ENCODE data around the gene MECP2. TPM values are rescaled to one million over a fixed set of nuclear protein-coding genes. Genes with fewer than 3 reads are reported as not detected.
A peak's percentile ranks its signal among the peaks of the same experiment; 100 is the strongest.

Gene MECP2
- total and polyA plus RNA-seq, 3 experiments from 2014 or later = 24.3 to 120 (median 49.5) TPM

GRCh38 chrX:154013001-154013421 is 84.5 kb downstream of the MECP2 start:
- Mint-ChIP-seq H3K36me3 (peaks cover 0 to 46% (median 6%) of the 10 kb centered on the region in 3 donors), H3K4me1 (peaks cover 6 to 17% (median 11%) of the 10 kb centered on the region in 3 donors), H3K4me3 (no peak overlapping the region), H3K27me3 (peaks cover 0 to 8% of the 10 kb centered on the region in 2 donors), H3K27ac (no peak overlapping the region), H3K9me3 (no peaks in the 10 kb centered on the region)
- H3K27me3 ChIP-seq (ENCODE audit: insufficient read depth, low read length, poor library complexity, severe bottlenecking) = no peaks in the 10 kb centered on the region
- H3K4me3 ChIP-seq (ENCODE audit: low read length) = no peak overlapping the region
- H3K36me3 ChIP-seq (ENCODE audit: insufficient read depth, low read length) = no peaks in the 10 kb centered on the region
- H3K9me3 ChIP-seq (ENCODE audit: low read length) = no peaks in the 10 kb centered on the region
- H3K4me1 ChIP-seq (ENCODE audit: insufficient read depth, low read length) = no peaks in the 10 kb centered on the region
- CTCF ChIA-PET = interaction anchor here (0.5 to 3.0 kb wide), 22 partner anchors 9 to 383 kb away, joined by 3 to 15 read pairs (median 3); partner anchors contain the start of gene HCFC1
- no peak overlapping the region for H3K27ac ChIP-seq (ENCODE audit: low read depth, low read length)
- POLR2A ChIA-PET = no interaction called here
- DNase-seq = no peak

GRCh38 chrX:154012336-154012991 is 85.1 kb downstream of the MECP2 start:
- Mint-ChIP-seq H3K27me3 (peaks cover 0 to 11% of the 10 kb centered on the region in 2 donors), H3K4me1 (peaks cover 6 to 17% (median 11%) of the 10 kb centered on the region in 3 donors), H3K4me3 (no peak overlapping the region), H3K27ac (no peak overlapping the region), H3K36me3 (peaks cover 0 to 48% (median 6%) of the 10 kb centered on the region in 3 donors), H3K9me3 (no peaks in the 10 kb centered on the region)
- ChIA-PET CTCF (interaction anchor here (1.0 to 3.0 kb wide), 13 partner anchors 10 to 90 kb away, joined by 3 to 15 read pairs (median 4); partner anchors contain the start of gene HCFC1), POLR2A (no interaction called here)
- H3K4me3 ChIP-seq (ENCODE audit: low read length) = no peak overlapping the region
- no peaks in the 10 kb centered on the region for H3K27me3 ChIP-seq (ENCODE audit: insufficient read depth, low read length, poor library complexity, severe bottlenecking)
- H3K36me3 ChIP-seq (ENCODE audit: insufficient read depth, low read length) = no peaks in the 10 kb centered on the region
- no peak overlapping the region for H3K27ac ChIP-seq (ENCODE audit: low read depth, low read length)
- H3K4me1 ChIP-seq (ENCODE audit: insufficient read depth, low read length) = no peaks in the 10 kb centered on the region
- DNase-seq = no peak
- no peaks in the 10 kb centered on the region for H3K9me3 ChIP-seq (ENCODE audit: low read length)

- H3K27ac ChIP-seq (ENCODE audit: low read depth, low read length) = no peak overlapping the region
- DNase-seq = no peak
- H3K36me3 ChIP-seq (ENCODE audit: insufficient read depth, low read length) = no peaks in the 10 kb centered on the region
- peak overlapping the region in 1 of 8 donors; percentile 41 for H3K27ac Mint-ChIP-seq
- ChIA-PET CTCF (interaction anchor here (1.0 to 2.5 kb wide), 4 partner anchors 18 to 55 kb away, joined by 3 to 12 read pairs (median 4); partner anchors contain the start of gene HCFC1), POLR2A (no interaction called here)
- H3K9me3 Mint-ChIP-seq = no peaks in the 10 kb centered on the region
- H3K9me3 ChIP-seq (ENCODE audit: low read length) = no peaks in the 10 kb centered on the region
- no peaks in the 10 kb centered on the region for H3K4me1 ChIP-seq (ENCODE audit: insufficient read depth, low read length)
- peaks cover 6 to 17% (median 11%) of the 10 kb centered on the region in 3 donors for H3K4me1 Mint-ChIP-seq
- H3K36me3 Mint-ChIP-seq = peaks cover 0 to 44% (median 6%) of the 10 kb centered on the region in 3 donors
- H3K4me3 Mint-ChIP-seq = no peak overlapping the region
- H3K27me3 ChIP-seq (ENCODE audit: insufficient read depth, low read length, poor library complexity, severe bottlenecking) = no peaks in the 10 kb centered on the region
- H3K4me3 ChIP-seq (ENCODE audit: low read length) = no peak overlapping the region
- peaks cover 0 to 14% of the 10 kb centered on the region in 2 donors for H3K27me3 Mint-ChIP-seq
Measured at GRCh38 chrX:154011376-154012335, 85.9 kb downstream of the MECP2 start.

- H3K4me1 ChIP-seq (ENCODE audit: insufficient read depth, low read length) = no peaks in the 10 kb centered on the region
- H3K27ac Mint-ChIP-seq = peak overlapping the region in 1 of 8 donors; percentile 83
- H3K27me3 Mint-ChIP-seq = peaks cover 0 to 14% of the 10 kb centered on the region in 2 donors
- peaks cover 0 to 35% (median 7%) of the 10 kb centered on the region in 3 donors for H3K36me3 Mint-ChIP-seq
- ChIA-PET CTCF (interaction anchor here (0.7 to 1.0 kb wide), 2 partner anchors 43 to 283 kb away, joined by 3 to 5 read pairs; no protein-coding TSS in a partner anchor), POLR2A (no interaction called here)
- no peaks in the 10 kb centered on the region for H3K9me3 ChIP-seq (ENCODE audit: low read length)
- H3K9me3 Mint-ChIP-seq = no peaks in the 10 kb centered on the region
- no peak for DNase-seq
- peaks cover 3 to 11% (median 7%) of the 10 kb centered on the region in 3 donors for H3K4me1 Mint-ChIP-seq
- no peaks in the 10 kb centered on the region for H3K27me3 ChIP-seq (ENCODE audit: insufficient read depth, low read length, poor library complexity, severe bottlenecking)
- H3K4me3 ChIP-seq (ENCODE audit: low read length) = no peak overlapping the region
- H3K4me3 Mint-ChIP-seq = no peak overlapping the region
- no peak overlapping the region for H3K27ac ChIP-seq (ENCODE audit: low read depth, low read length)
- H3K36me3 ChIP-seq (ENCODE audit: insufficient read depth, low read length) = no peaks in the 10 kb centered on the region
Measured at GRCh38 chrX:154010330-154011087, 87.0 kb downstream of the MECP2 start.

- ChIA-PET POLR2A (interaction anchor here (0.7 kb wide), 1 partner anchor 63 kb away, joined by 3 read pairs; no protein-coding TSS in a partner anchor), CTCF (interaction anchor here (0.7 kb wide), 1 partner anchor 619 kb away, joined by 3 read pairs; no protein-coding TSS in a partner anchor)
- Mint-ChIP-seq H3K27ac (no peak overlapping the region), H3K4me3 (no peak overlapping the region), H3K4me1 (peaks cover 0 to 5% (median 1%) of the 10 kb centered on the region in 3 donors), H3K9me3 (no peaks in the 10 kb centered on the region), H3K27me3 (peaks cover 0 to 13% of the 10 kb centered on the region in 2 donors), H3K36me3 (peaks cover 0 to 25% (median 7%) of the 10 kb centered on the region in 3 donors)
- Histone ChIP-seq H3K36me3 (ENCODE audit: insufficient read depth, low read length) (no peaks in the 10 kb centered on the region), H3K4me3 (ENCODE audit: low read length) (no peak overlapping the region), H3K27me3 (ENCODE audit: insufficient read depth, low read length, poor library complexity, severe bottlenecking) (no peaks in the 10 kb centered on the region), H3K9me3 (ENCODE audit: low read length) (no peaks in the 10 kb centered on the region), H3K4me1 (ENCODE audit: insufficient read depth, low read length) (no peaks in the 10 kb centered on the region), H3K27ac (ENCODE audit: low read depth, low read length) (no peak overlapping the region)
- no peak for DNase-seq
Measured at GRCh38 chrX:154008521-154008920, 89.0 kb downstream of the MECP2 start.

- no peak overlapping the region for H3K4me3 ChIP-seq (ENCODE audit: low read length)
- H3K4me3 Mint-ChIP-seq = no peak overlapping the region
- peaks cover 0 to 20% (median 6%) of the 10 kb centered on the region in 3 donors for H3K36me3 Mint-ChIP-seq
- DNase-seq = no peak
- no peak overlapping the region for H3K27ac Mint-ChIP-seq
- no peaks in the 10 kb centered on the region for H3K9me3 Mint-ChIP-seq
- POLR2A ChIA-PET = no interaction called here
- CTCF ChIA-PET = no interaction called here
- H3K4me1 ChIP-seq (ENCODE audit: insufficient read depth, low read length) = peaks cover 8% of the 10 kb centered on the region
- no peaks in the 10 kb centered on the region for H3K36me3 ChIP-seq (ENCODE audit: insufficient read depth, low read length)
- H3K9me3 ChIP-seq (ENCODE audit: low read length) = no peaks in the 10 kb centered on the region
- peaks cover 0 to 17% of the 10 kb centered on the region in 2 donors for H3K27me3 Mint-ChIP-seq
- no peak overlapping the region for H3K27ac ChIP-seq (ENCODE audit: low read depth, low read length)
- H3K4me1 Mint-ChIP-seq = peaks cover 12 to 13% (median 12%) of the 10 kb centered on the region in 3 donors
- H3K27me3 ChIP-seq (ENCODE audit: insufficient read depth, low read length, poor library complexity, severe bottlenecking) = no peaks in the 10 kb centered on the region
Measured at GRCh38 chrX:154006947-154007346, 90.6 kb downstream of the MECP2 start.

- peak overlapping the region in 1 of 8 donors; percentile 47 for H3K27ac Mint-ChIP-seq
- Histone ChIP-seq H3K4me1 (ENCODE audit: insufficient read depth, low read length) (peaks cover 8% of the 10 kb centered on the region), H3K27ac (ENCODE audit: low read depth, low read length) (no peak overlapping the region), H3K36me3 (ENCODE audit: insufficient read depth, low read length) (no peaks in the 10 kb centered on the region), H3K27me3 (ENCODE audit: insufficient read depth, low read length, poor library complexity, severe bottlenecking) (no peaks in the 10 kb centered on the region), H3K9me3 (ENCODE audit: low read length) (no peaks in the 10 kb centered on the region), H3K4me3 (ENCODE audit: low read length) (no peak overlapping the region)
- ChIA-PET CTCF (interaction anchor here (1.1 to 3.2 kb wide), 2 partner anchors 9 to 78 kb away, joined by 3 to 15 read pairs; partner anchors contain the start of gene ARHGAP4), POLR2A (no interaction called here)
- H3K9me3 Mint-ChIP-seq = no peaks in the 10 kb centered on the region
- H3K4me3 Mint-ChIP-seq = no peak overlapping the region
- H3K4me1 Mint-ChIP-seq = peaks cover 16 to 17% (median 16%) of the 10 kb centered on the region in 3 donors
- no peak for DNase-seq
- peaks cover 0 to 9% (median 3%) of the 10 kb centered on the region in 3 donors for H3K36me3 Mint-ChIP-seq
- H3K27me3 Mint-ChIP-seq = peaks cover 0 to 24% of the 10 kb centered on the region in 2 donors
Measured at GRCh38 chrX:154004315-154004714, 93.2 kb downstream of the MECP2 start.
